Effector CD4-positive, alpha-beta T cell (primary cell): ENCODE data around the gene SUCLG1.
"Not testable (repeated sequence)": the region's sequence is repeated elsewhere in the genome, so short reads cannot be mapped to it uniquely, and the experiment has no call there.

Experiments
- DNase-seq: peaks from one replicate; pipeline ENCODE4 v3.0.0-alpha.2; 2020
- total RNA-seq: gene quantifications from one replicate; lab custom pipeline; 2026; lab: John Stamatoyannopoulos, UW

Gene SUCLG1
- 32.6 reads per million, percentile 58 among the genes with 10 or more reads in this experiment for total RNA-seq

DNA sequence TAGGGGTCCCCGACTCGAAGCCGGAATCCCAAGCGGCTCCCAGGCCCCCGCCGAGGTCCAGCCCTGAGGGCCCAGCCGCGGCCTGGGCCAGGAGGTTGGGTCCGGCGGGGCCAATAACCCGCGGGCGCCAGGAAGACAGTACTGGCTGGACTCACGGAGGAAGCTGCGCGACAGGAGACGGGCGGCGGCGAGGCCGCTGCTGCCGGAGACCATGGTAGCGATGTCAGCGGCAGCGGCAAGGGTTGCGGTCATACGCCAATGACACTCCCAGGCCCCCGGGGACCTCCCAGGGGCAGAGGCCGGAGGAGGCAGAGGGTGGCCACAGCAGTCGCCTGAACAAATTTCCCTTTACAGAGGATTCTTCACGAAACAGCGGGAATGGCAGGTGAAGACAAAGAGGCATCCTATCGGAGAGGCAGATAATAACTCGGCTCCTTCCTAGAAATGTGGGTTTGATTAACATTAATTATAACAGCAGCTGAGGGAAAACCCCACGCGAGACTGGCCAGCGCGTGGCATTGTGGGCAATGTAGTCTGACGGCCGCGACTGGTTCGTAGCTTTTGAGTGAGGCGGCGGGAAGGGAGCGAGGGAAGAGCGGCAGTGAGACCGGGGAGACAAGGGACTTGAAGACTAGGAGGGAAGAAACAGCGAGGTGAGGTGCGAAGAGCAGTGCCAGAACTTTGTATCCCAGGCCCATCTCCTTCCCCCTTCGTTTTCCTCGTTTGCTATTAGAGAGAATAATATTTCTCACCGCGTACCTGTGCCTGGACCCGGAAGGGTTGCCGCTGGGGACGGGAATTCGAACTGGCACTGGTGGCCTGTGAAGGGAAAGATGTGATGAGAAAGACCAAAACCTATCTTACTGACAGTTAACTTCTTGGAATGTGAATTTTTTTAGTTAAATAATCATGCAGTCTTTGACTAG is at the start of gene SUCLG1:
Gene SUCLG1 (minus strand): TSS at position 263 of the 926 bp plus-strand sequence. CDS start 11 bp downstream, at position 252.
- DNase-seq = peak; percentile 81

DNA sequence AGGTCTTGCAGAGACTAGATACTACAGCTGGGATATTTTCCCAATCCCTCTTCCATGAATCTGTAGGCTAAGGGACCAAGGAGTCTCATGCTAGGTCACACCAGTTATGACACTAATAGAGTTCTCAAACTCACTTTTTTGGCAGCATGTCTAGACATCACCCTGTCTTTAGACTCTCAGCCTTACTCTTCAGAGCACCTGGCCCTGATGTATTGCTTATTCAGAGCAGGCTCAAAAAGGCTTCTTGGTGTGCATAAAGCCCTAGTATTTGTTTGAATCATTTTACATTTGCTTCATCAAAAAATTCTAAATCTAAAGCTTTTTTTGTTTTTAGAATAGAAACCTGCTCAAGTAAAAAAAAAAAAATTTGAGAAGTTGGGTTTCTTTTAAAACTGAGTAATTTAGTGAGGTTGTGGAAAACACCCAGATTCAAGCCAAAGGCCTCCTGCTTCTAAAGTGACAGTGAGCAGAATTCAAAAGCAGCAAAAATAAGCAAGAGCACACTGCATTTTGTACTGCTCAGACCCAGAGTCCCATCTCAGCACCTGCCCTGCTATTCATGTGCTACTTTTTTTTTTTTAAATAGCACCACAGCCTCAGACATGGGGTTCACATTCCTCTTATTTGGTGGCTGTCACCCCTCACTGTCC is 39.2 kb upstream of the SUCLG1 start:
- no peak for DNase-seq

DNA sequence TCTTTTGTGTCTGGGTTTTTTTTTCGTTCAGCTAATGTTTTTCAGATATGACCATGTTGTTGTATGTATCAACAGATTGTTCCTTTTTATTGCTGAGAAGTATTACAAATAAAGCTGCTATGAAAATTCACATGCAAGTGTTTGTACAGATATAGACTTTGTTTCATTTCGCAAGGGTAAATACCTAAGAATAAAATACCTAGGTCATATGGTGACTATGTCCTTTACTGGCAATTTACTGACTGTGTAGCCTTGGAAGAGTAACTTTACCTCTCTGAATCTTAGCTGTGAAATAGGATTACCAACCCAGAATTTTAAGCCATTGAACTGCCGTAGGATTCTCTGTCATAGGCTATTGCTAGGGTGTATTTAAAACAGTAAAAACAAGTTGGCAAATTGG is 38.2 kb upstream of the SUCLG1 start:
- no peak for DNase-seq

DNA sequence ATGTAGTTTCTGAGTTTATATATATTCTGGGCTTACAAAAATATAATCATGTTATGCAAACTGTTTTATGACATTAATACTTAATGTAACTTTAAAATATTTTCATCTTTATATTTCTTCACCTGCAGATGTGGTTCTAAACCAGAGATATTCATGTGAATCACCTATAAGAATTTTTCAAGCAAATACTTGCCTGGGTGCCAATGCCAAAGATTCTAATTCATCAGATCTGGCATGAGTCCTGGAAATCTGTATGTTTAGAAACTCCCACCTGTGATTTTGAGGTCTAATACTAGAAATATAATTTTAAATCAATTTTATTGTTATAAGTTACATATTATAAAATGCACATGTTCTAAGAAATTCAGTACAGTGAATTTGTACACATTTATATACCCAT is 37.3 kb upstream of the SUCLG1 start:
- DNase-seq = no peak

DNA sequence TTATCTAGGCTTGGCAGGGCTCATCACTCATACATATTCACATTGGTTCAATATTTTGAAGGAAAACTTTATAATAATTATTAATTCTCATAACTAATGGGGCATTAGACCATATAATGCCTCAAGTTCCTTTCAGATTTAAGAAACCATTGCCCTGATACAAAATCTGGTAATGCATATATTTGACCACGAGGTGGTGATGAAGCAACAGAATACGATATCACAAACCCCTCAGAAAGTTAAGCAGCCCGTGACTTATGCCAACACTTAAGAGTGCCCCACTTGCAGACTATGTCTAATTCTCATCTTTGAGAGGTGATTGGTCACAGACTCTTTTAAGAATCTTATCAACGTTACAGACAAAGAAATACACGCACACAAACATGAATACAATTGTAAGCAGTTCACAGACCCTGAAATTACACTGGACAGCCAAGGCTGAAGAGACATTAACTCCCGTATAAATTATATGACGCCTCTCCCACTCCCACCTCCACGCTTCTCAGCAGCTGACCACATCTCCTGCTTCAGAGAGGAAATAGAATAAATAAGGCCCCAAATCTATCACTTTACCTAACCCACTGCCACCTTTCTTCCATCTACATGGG is 36.6 kb upstream of the SUCLG1 start:
- DNase-seq = peak; percentile 34

DNA sequence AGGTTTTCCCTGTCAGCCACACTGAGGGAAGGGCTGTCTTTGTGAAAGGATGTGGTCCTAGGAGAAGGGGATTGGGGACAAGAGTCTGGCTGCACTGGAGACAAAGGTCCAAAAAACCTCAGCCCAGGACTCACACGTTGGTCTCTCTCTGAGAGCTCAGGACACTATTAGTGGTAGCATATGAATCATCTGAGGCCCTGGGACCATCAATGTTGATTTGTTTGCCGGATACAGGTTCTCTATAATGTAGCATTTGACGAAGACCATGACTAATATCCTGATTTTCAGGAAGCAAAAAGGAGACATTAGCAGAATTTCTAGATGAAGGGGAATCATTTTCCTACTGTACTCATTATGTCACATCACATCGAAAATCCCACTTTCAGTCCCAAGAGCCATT is 35.0 kb upstream of the SUCLG1 start:
- DNase-seq = no peak

DNA sequence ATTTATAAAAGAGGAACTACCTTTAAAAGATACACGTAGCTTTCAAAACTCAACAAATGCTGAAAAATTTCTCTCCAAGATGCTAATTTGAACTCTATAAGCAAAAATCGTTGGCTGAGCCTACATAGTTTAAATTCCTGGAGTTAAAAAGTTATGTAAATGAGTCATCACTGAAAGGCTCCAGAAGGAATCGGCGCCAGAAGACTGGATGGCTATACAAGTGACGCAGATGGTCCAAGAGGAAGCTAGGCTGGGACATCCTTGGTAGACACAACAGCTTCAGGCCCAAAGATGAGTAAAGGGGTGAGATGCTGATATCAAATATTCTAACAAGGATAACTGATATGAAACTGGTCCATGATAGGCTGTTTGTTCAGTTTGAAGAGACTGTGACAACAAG is 34.4 kb upstream of the SUCLG1 start:
- DNase-seq = no peak

DNA sequence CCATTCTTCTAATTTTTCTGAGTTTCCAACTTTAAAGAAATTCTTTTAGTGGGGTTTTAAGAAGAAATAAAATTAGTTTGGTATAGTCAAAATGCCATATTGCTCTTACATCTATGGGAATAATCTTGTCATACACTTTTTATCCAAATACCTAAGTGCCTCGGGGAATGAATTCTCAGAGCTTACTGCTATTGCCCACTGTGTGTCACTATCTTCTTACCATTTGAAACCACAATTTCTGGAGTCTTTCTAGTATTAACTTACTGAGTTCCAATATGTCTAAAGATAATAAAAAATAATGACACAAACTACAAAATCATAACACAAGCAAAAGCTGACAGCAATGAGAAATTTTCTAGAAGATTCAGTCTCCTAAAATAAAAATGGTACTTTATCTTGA is 33.5 kb upstream of the SUCLG1 start:
- no peak for DNase-seq

DNA sequence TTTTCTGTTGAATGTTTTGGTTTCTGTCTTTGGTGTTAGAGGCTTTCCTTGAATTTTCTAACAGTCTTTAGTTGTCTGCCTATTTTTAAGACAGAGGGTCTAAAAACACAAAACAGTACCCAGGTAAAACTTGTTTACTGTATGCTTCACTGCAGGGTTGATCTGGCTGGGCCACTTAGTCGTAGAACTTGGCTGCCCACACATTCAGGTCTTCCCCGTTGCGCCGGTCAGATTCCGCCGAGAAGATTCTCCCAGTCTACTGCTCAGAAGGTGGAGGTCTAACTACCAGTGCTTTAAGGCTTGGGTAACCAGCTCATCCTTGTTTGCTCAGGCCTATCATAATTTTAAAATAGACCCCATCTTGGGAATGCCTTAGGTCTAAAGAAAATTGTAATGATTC is 32.7 kb upstream of the SUCLG1 start:
- DNase-seq = no peak

DNA sequence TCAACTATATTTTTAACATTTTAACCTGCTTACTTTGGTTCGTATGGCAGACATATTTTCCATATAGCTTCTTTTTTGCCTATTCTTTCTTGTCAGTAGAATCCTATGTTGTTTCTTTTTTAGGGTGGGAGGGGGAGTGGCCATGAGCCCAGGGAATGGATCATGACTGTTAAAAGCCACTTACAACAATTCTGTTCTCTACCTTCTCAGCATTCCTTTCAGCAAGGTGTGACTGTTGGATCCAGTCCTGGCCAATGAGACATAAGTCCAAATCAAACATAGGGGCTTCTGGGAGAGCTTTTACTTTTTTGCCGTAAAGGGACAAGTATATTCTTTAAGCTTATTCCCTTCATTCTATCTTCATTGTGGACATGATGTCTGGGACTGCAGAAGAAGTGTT is 32.2 kb upstream of the SUCLG1 start:
- no peak for DNase-seq

DNA sequence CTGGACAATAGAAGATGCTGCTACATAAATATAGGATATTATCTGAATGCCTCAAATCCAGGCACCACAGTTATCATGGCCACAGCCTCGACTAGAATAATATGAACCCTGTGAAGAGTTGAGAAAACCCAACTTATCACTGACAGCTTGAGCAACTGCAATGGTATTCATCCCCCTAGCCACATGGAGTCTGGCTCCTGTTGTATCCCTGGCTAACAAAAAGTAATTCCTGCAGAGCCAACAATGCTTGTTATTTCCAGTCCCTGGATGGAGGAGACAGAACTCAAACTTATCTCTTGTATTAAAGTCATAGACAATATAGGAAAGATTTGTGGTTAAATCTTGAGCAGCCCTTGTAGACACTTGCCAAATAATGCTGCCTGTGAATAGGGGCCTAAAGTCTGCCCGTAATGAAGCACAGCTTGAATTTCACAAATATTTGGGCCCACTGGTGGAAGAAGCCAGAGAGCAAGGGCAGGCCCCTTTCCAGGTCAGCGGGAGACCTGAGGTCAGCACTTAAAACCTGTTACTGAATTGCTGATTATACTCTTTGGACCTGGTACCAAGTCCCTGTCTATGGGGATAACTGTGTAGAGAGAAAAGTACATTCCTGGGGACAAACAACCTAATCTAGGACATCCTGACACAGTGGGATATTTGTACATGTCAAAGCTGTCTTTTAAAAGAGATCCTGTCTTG is 28.4 kb upstream of the SUCLG1 start:
- DNase-seq = no peak

DNA sequence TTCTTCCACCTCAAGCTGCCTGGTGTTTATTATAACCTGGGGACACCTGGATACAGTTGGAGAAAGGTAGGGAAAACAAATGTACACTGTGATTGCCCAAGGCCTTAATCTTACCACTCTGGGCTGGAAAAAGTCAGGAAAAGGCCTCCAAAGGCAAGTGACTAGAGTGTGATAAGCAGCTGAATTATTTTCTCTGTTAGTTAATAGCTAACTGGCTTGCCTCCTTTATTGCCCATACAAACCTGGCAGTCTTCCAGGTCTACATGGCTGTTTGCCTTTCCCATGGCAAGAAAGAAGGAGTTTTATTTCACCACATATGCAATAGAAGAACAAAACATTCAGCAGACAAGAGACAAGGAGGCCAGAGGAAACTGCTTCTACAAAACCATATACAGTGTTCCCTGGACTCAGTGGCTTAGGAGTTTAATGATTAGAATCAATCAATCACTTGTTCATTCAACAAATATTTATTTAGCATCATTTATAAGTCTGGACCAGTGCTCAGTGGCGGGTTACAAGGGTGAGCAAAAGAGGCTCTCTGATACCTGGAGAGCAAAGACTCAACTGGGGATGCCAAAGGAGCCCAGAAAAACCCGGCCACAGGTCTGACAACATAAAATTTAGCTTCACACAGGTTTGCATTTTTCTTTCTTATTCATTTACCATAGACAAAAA is 27.5 kb upstream of the SUCLG1 start:
- DNase-seq = no peak

DNA sequence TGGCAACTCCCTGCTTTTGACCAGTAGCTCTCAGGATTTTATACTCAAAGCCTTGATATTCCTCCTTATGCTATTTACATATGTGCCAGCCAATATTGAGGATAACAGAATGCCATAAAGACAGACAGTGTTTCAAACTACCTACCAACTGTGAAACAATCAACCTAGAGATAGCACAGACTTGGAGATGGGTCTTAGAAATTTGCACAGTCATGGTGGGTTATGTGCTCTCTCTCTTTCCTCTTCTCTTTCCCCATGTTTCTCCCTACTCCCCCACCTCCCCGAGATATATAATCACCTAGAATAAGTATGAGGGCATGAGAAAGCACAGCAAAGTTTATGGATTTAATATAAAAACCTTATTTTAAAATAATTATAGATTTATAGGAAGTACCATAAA is 24.2 kb upstream of the SUCLG1 start:
- DNase-seq = no peak

DNA sequence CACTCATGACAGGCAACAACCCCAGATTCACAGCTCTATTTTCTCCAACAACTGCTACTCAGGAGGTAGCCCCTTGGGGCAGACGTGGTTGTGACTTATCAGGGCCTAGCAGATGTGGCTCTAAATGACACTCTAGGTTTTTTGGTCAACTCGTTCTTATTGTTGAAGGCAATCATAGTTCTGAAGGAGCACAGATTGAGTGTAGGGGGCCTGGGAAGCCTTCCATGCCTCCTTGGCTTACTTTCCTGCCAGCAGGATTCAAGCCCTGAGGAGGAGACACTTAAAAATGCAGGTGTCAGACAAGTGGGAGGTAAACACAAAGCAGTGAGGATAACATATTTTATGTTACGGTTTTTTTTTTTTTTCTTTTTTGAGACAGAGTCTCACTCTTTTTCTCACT is 23.5 kb upstream of the SUCLG1 start:
- DNase-seq = no peak

DNA sequence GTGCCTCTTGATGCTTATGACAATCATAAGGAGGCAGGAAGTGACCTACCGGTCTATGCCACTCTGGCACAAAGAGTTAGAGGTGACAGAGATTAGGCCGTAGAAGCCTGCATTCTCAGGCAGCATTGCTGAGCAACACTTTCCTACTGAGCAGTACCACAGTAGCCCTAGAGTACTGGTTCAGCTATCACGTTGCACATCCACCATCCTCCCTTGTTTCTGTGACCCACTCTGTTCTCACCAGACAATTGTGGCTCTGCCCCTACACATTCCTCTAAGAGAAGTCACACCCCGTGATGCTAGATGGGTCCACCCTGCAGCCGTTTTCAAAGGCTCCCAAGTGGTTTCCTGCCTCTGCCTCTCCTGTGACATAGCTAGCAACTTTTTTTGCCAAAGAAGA is 22.6 kb upstream of the SUCLG1 start:
- no peak for DNase-seq

DNA sequence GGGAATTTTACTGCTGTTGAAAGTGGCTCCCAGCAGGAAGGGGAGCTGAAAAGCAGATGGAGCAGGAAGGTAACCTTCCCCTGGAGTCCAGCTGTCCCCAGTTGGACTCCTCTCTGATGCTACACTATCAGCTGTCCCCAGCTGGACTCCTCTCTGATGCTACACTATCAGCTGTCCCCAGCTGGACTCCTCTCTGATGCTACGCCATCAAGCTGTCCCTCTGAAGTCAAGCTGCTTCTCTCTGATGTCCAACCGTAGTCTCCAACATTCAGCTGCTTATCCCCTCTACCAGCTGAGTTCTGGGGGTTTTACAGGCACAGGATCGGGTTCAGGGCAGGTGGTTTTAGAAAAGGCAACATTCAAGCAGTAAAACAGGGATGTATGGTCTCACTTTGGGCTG is 19.8 kb upstream of the SUCLG1 start:
- no peak for DNase-seq

DNA sequence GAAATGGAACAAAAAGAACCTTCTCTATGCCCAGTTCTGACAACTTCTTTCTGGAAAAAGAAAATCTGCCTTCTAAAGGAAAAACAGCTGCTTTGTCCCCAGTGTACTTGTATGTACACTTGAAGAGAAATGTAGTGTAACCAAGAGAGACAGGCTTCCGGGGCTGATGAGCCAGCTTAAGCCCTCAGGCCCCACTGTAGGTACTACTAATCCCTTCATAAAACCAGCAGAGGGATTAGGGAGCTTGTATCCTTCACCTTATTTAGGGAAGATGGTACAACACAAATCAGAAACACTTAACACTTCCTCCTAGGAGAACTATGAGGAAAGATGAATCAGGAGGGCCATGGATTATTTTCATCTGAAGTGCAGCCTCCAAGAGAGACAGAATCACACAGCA is 18.8 kb upstream of the SUCLG1 start:
- no peak for DNase-seq

DNA sequence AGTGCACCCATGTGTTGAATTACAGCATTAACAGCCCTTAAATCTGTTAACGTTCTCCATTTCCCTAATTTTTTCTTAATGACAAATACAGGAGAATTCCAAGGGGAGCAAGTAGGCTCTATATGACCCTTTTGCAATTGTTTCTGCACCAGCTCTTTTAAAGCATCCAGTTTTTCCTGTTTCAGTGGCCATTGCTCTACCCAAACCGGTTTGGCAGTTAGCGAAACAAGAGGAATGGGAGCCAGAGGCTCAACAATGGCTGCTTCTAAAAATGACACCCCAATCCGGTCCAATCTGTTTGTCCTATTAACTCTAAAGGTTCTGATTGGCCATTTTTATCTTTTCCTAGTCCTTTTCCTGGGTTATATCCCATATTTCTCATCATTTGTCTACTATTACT is 15.1 kb upstream of the SUCLG1 start:
- no peak for DNase-seq

DNA sequence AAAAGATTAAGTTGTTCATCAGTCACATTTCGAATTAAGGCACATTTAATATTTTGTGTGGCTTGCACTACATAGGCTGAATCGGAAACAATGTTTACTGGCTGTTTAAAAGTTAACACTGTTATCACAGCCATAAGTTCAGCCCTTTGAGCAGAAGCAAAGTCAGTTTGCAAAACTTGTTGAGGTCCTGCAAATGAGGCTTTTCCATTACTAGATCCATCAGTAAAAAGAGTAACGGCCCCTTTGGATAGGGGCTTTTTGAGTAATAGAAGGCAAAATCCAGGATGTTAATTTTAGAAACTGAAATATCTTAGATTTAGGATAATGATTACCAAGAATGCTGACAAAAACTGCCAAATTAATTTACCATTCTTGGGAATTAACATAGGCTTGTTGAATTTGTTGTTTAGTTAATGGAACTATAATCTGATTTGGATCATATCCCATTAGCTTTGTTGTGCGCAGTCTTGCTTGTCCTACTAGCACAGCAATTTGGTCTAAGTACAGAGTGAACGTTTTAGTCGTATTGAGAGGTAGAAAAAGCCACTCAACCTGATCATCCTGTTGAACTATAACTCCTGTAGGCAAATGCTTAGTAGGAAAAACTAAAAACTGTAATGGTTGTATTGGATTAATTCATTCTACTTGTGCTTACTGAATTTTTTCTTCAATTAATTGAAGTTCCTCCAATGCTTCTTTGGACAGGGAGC is 13.9 kb upstream of the SUCLG1 start:
- DNase-seq = no peak

DNA sequence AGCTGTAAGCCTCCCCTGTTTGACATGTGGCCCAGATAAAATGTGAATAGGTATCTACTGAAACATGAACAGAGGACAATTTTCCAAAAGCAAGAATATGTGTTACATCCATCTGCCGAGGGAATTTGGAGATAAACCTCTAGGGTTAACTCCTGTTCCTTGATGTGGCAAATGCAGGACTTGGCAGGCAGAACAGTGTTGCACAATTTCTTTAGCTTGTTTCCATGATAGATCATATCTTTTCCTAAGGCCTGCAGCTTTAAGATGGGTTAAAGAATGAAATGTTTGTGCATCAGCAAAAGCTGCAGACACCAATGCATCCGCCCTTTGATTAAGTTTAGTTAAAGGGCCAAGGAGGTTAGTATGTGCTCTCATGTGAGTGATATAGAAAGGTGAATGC is 13.3 kb upstream of the SUCLG1 start:
- DNase-seq = not testable (repeated sequence)

DNA sequence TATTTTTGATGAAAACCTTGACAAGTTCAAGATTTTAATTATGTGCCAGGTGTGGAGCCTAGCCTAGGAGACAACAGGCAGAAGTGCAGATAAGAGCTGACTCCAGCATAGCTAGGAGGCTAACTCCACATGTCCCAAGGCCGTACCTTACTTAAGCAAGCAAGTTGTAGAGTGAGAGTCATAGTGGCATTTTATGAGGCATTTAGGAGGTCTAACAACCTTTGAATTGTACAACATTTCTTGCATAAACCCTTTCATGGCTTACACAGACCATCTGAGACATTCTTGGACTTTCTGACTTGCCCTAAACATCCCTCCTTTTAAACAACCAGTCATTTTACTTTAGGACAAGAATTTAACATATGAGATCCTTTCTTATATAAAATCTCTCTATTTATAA is 8.3 kb upstream of the SUCLG1 start:
- DNase-seq = no peak

DNA sequence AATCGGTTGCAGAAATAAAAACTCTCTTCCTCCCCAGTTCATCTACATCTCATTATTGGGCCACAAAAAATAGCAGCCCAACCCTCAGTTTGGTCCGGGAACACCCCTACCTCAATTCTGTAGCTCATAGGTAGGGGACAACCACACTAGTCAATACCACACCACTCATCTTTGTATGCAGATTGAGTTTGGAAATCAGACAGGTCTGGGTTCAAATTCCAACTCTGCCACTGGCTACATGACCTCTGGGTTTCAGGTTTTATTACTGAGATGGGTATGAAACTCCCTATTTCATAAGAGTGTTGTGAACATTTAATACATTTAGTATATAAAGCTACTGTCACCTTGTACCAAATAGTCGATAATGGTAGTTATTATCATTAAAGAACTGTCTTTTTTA is 2.2 kb upstream of the SUCLG1 start:
- no peak for DNase-seq
